NCI-H748 (cell line): ENCODE results near the gene TRIM66.
A peak's percentile ranks its signal among the peaks of the same experiment; 100 is the strongest.

Source experiments
- DNase-seq: peaks from one replicate; lab custom pipeline; 2025; ENCODE audit not compliant: unreplicated experiment; lab: John Stamatoyannopoulos, UW

The TRIM66 gene

DNA sequence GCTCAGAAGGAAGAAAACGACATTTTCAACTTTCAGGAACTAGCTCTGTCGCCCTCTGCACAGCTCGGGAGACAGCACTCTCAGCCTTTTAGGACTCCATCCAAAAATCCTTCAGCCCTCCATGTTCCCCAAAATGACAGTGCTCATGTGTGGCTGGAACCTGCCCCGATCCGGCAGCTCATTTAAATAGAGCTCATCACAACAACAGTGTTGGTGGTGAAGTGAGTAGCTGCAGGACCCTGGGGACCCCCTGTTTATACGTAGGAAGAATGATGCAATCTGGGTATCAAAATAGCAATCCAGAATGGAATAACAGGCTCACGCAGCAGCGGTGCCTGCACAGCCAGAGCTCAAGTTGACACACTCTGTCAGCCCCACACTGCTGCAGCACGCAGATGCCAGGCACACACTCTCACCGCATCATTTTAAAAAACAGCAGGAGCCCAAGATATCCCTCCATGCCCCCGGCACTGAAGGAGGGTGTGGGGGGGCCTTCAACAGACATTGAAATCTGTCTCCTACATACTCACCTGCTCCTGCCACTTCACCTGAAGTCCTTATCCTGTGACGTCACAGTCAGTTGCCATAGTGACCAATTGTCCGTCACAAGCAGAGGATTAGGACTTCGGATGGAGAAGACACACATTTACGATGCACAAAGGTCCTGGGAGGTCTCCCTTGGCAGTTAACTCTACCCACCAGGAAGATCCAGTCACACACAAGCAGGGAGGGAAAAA is 24.0 kb downstream of the TRIM66 start:
- peak; percentile 44 for DNase-seq

GRCh38 chr11:8656291-8656690 is 26.2 kb downstream of the TRIM66 start:
- no peak for DNase-seq

GRCh38 chr11:8654503-8654902 is 28.0 kb downstream of the TRIM66 start:
- DNase-seq, result no peak

GRCh38 chr11:8652140-8652539 is 30.3 kb downstream of the TRIM66 start:
- DNase-seq, result no peak

- DNase-seq, result no peak
Measured at GRCh38 chr11:8650401-8650990, 32.0 kb downstream of the TRIM66 start.

GRCh38 chr11:8649361-8649760 is 33.1 kb downstream of the TRIM66 start:
- DNase-seq, result no peak

DNA sequence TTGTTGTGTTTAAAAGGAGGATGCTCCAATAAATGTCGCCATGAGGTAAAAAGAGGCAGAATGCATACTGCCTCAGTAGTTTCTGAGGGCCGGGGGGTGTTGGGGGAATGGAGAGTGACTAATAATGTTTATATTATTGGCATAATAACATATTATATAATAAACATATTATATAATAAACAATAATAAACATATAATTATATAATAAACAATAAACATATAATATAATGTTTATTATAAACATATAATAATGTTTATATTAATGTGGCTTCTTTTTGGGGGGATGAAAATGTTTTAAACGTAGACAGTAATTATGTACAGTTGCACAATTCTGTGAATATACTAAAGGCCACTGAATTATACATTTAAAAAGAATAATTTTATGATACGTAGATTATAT is 35.6 kb downstream of the TRIM66 start:
- no peak for DNase-seq

DNA sequence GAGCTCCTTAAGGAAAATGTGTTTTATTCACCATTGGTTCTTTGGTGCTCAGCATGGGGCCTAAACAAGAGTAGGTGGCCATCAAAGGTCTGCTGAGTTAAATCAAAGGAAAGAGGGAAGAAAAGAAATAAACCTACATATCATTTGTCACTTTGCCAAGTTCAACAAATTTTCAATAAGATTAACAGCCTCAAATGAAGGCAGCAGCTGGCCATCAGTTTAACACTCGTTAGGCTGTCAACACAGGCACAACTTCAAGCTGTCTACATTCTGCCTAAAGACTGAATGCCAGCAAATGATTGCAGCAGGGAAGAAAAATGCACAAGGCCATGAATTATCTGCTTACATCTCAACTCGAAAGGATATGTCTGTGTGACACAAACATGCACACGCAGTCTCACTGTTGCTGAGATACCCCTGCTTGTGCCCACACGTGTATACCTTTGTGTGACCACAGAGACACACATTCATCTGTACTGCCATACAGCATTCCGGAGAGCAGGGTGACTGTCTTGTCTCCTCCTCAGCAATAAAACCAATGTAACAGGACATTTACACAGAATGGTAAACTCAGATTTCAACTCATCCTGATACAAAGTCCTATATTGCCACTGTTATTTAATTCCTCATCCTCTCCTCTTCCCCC is 40.1 kb downstream of the TRIM66 start:
- no peak for DNase-seq

GRCh38 chr11:8641332-8641731 is 41.1 kb downstream of the TRIM66 start:
- no peak for DNase-seq

- no peak for DNase-seq
Measured at GRCh38 chr11:8640267-8640906, 42.1 kb downstream of the TRIM66 start.

DNA sequence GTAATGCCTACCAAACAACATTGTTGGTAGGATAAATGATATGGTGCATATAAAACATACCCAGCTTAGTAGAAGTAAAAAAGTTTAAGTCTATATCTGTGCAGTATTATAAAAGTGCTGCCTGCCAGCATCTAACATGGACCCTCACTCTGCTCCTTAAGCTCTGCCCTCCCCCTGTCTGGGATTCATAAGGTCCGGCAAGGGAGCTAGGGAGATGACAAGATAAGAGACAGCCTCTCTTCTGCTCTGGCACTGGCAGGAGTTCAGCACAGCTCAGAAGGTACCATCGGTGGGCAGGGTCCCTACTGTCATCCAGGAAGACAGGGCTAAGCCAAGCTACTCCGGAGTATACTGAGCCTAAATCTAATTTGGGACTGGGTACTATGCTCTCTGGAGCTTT is 42.8 kb downstream of the TRIM66 start:
- no peak for DNase-seq

DNA sequence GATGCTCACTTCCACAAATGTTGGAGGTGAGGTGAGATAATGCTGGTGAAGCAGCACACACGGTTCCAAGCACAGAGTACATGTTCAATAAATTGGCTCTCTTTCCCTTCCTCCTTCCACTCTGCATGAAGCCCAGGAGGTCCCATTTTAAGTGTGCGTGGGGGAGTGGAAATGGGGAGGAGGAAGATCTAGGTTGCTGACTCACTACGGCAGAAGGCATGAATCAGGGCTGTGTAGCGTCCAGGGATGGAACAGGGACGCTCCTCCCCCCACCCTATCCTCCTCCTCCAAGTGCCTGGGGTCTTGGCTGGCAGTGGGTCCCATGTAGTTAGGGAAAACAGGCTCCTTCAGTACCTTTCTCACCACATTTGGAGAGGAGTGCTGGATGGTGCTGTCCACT is 44.2 kb downstream of the TRIM66 start:
- no peak for DNase-seq

DNA sequence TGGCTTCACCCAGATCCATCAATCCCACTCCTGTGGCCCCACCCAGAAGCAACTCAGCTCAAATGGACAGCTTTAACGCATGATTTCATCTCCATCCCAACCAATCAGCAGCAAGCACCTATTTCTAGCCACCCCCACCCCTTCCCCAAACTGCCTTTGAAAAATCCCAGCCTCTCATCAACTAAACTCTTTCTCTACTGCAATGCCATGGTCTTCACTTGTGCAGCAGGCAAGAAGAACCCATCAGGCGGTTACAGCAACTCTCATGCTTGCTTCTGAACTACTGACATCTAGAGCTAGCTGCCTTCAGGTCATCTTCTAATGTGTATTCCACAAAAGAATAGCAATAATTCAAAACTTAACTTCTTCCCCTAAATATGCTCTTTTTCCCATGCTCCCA is 46.3 kb downstream of the TRIM66 start:
- no peak for DNase-seq

DNA sequence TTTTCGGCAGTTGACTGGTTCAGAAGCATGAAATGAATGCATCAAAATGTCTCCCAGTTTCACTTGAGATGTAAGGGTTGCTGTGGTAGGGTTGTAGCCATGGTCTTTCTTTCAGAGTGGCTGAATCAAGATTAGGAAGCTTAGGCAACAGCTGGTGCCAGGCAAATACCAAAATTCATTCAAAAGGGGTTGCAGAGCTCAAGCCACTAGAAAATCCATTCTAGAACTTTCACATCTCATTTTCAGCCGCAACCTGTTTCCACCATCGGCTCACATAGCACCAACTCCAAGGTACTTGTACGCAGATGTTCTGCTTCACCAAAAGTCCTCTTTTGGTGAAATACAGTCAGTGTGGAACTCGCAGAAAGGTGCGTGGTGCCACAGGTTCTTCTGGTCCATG is 48.0 kb downstream of the TRIM66 start:
- DNase-seq, result no peak

DNA sequence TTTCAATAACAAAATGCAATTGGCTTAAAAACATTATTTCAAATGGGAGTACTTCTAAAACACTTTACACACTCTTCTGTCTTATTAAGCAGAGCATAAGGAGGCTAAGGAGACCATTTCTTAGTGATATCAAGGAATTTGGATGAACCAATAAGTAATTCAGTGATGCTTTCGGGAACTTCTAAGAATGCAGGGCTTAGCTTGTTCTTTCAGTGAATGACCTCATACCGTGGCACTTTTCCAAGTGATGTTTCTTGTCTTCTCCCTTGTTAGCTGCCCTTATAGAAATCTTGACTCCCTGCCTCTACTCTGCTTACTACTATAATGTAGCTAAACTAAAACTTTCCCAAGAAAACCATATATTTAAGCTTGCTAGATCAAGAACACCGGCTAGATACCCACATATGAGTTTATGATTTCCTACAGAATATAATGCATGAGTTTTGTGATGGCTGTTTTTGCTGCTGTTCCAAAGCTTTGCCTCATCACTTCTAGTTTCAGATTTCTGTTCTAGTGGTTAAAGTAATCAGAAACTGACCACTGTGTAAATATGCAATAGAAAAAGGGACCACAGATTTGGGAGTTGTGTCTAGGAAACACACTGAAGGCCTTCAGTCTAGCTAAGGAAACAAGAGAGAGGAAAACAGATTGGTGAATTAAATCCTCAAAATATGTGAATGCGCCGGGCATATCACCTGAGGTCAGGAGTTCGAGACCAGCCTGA is 50.9 kb downstream of the TRIM66 start:
- no peak for DNase-seq

- DNase-seq, result no peak
Measured at GRCh38 chr11:8624698-8625097, 57.8 kb downstream of the TRIM66 start.

GRCh38 chr11:8621147-8621546 is 61.3 kb downstream of the TRIM66 start:
- no peak for DNase-seq

DNA sequence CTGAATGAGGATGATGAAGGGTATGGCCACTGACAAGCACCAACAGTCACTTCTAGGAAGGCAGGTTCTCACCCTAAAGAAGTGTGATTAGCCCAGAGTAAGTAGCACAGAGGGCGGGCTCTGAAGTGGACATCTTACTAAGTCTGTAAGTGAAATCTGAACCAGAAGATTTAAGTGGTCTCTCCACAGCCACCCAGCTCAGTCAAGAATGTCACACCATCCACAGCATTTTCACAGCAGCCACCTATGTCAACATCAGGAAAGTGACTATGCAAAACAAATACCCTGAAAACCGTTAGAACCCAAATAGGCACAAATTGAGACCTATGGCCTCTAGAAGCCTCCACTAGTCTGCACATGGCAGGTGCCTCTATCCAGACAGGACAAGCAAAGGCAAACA is 65.4 kb downstream of the TRIM66 start:
- no peak for DNase-seq

DNA sequence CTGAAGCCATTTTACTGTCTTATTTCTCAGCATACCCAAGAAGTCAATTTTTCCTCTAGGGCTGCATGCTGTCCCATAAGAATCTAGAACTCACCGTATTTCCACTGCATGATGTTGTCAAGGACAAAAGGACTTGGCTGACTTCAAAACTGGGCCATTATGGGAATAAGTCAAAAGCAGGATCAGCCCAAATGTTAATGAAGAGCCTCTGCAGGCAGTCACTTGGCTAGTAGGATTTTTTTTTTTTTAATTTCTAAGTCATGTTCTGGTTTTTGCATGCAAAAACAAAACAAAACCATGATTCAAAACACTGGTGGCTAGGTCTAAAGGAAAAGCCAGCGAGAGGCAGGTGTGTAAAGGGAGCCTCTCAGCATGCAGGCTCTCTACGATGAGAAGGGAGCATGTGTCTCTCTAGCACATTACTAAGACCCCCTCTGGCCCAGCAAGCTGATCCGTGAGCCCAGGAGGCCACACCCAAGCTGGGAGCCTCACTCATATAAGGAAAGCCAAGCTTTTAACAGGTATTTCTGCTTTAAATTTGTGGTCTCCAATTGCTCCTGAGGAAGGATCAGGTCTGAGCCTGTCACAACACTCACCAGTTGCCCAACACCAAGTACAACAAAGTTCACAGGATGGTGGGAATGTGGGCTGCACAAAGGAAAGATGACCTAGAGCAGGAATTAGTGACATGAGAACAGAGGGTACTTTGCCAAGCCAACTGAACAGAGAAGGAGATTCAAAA is 67.0 kb downstream of the TRIM66 start:
- no peak for DNase-seq

GRCh38 chr11:8614497-8614896 is 68.0 kb downstream of the TRIM66 start:
- no peak for DNase-seq

- no peak for DNase-seq
Measured at GRCh38 chr11:8613036-8613435, 69.4 kb downstream of the TRIM66 start.
